SW 1271 (cell line): ENCODE measurements around the gene TIGD4.

Experiments used
- DNase-seq, 2 experiments: peaks; one replicate each; lab custom pipeline; 2025; lab: John Stamatoyannopoulos, UW

Gene TIGD4

DNA sequence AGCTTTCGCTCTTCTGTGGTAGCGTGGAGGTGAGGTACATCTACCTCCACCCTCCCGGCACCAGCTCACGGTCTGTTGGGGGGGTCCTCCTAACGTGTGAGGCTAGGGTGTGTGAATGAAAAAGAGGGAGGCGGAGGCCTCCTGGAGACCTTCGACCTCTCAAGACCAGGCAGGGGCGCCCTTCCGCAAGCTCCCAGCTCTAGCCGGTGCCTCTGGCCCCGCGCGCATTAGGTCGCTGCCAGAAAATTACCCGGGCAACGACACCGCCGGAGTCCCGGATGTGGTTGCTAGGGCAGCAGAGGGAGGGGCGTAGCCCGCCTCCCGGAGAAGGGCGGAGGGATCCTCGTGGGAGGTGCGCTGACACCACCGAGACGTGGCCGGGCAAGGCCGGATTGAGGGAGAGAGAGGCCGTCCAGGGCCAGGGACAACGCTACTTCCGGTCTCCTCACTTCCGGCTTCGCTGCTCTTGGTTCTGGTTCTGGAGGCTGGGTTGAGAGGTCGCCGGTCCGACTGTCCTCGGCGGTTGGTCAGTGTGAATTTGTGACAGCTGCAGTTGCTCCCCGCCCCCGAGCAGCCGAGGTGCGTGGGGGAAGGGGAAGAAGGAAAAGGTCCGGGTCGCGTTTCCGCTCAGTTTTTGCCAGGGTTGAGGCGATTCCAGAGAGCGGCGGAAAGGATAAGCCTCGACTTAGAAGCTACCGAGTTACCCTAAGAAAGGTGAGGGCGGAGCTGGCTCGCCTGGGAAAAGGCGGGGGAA lies at the start of gene TIGD4, which contains the start of gene ARFIP1:
Gene TIGD4, minus strand, starts transcription at position 218 of the 754 bp plus-strand sequence. CDS start 8,726 bp downstream, outside the sequence.
Gene ARFIP1, plus strand, starts transcription at position 442 of the 754 bp plus-strand sequence. CDS start 49,680 bp downstream, outside the sequence.
- peak; percentile 75 to 89 for DNase-seq

DNA sequence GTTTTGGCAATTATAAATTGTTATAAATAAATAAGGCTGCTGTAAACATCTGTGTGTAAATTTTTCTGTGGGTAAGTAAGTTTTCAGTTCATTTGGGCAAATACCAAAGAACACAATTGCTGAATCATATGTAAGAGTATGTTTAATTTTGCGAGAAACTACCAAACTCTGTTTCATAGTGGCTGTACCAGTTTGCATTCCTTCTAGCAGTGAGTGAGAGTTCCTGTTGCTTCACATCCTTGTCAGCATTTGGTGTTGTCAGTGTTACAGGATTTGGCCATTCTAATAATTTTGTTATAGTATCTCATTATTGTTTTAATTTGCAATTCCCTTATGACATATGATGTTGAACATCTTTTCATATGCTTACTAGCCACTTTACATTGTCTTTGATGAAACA lies 48.6 kb upstream of the TIGD4 start:
- no peak for DNase-seq

DNA sequence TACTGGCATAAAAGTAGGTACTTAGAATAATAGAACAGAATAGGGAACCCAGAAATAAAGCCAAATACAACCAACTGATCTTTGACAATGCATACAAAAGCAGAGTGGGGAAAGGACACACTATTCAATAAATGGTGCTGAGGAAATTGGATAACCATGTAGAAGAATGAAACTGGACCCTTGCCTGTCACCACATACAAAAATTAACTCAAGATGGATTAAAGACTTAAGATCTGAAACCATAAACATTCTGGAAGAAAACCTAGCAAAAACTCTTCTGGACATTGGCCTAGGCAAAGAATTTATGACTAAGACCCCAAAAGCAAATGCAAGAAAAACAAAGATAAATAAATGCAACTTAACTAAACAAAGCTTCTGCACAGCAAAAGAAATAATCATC lies 45.8 kb upstream of the TIGD4 start:
- no peak for DNase-seq

DNA sequence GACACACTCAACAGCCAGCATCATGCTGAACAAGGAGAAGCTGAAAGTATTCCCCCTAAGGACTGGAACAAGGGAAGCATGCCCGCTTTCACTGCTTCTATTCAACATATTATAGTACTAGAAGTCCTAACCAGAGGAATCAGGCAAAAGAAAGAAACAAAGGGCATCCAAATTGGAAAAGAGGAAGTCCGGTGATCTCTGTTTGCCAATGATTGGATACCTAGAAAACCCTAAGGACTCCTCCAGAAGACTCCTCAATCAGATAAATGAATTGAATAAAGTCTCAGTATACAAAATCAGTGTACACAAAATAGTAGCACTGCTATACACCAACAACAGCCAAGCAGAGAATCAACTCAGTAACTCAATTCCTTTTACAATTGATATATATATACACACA lies 45.0 kb upstream of the TIGD4 start:
- no peak for DNase-seq

DNA sequence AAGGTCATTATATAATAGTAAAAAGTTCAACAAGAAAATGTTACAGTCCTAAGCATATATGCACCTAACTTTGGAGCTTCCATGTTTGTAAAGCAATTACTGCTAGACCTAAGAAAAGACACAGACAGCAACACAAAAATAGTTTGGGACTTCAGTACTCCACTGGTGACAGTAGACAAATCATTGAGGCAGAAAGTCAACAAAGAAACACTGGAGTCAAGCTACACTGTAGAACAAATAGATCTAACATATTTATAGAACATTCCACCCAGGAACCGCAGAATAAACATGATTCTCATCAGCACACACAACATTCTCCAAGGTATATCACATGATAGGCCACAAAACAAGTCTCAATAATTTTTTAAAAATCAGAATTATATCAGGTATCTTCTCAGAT lies 42.8 kb upstream of the TIGD4 start:
- DNase-seq = no peak

DNA sequence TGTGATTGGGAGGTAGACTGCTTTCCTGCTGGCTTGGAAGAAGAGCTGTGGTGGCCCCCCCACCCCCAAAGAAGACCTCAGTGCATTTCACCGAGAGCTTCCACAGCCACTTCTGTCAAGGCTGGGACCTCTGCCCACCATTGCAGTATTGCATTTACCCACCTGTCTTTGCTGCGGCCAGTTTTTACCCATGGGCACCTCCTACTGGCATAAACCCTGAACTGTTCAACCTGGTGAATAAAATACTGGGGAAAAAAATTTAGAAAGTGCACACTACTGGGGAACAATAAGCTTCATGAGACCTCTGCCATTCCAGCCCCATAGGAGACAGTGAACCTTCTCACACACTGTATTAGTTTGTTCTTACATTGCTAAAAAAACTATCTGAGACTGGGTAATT lies 40.5 kb upstream of the TIGD4 start:
- no peak for DNase-seq

DNA sequence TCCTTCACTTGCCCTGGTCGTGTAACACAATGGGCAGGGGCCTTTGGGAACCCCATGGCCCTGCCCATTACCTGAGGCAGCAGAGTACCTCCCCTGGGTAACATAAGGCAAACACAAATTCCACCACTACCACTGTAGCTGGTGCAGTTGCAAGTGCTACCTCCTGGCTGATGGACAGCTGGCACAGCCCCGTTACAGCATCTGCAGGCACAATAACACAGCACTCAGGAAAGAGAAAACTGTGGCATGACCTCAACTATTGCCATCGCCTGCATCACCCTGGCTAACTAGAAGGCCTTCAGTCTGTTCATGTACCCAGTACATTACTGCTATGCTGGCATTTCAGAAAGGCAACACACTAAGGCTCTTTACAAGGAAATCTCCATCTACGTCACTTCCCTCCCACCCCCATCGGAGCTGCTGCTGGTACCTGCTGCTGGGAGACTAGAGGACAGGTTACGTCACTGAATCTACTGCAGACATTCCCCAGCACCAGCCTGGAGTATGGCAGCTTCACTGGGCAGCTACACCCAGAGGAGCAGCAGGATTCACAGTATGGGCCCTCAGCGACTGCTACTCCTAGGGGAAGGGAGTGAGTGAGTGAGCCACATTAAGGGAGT lies 39.6 kb upstream of the TIGD4 start:
- no peak for DNase-seq

DNA sequence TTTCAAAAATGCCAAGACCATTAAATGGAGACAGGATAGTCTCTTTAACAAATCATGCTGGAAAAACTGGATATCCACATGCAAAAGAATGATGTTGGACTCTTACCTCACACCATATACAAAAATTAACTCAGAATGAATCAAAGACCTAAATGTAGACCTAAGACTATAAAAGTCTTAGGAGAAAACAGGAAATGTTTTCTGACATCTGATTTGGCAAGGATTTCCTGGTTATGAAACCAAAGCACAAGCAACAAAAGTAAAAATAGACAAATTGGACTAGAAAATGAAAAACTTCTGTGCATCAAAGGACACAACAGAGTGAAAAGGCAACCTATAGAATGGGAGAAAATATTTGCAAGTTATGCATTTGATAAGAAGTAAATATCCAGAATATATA lies 37.8 kb upstream of the TIGD4 start:
- no peak for DNase-seq

DNA sequence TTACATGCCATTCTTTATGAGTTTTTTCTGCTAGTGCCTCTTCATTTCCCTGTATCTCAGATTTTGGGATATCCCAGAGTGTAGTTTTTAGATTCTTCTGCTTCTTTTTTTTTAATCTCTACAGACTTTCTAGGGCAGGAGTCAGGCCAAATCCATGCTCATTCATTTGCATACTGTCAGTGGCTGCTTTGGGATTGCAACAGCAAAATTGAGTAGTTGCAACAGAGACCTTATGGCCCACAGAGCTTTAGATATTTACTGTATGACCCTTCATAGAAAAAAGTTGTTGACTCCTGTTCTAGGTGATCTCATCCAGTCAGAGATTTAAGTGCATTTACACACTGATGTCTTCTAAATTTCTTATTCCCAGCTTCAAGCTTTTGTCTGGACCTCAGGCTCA lies 35.5 kb upstream of the TIGD4 start:
- no peak for DNase-seq

DNA sequence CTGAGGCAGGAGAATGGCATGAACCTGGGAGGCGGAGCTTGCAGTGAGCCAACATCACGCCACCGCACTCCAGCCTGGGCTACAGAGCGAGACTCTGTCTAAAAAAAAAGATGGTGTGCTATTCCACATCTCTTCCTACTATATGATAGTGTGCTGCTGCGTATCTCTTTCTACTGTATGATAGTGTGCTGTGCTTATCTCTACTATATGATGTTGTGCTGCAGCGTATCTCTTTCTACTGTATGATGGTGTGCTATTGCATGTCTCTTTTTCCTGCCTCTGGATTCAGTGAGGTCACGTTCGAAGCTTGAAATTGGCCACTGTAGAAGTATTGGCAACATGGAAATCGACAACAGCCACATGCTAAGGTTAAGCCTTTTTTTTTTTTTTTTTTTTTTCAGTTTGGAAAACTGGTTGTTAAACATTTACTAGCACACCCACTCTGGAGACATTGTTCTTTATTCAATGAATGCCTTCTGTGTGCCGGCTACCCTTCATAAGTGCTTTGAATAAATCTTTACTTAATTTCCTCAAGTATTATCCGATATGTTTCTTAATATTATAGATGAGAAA lies 31.3 kb upstream of the TIGD4 start:
- DNase-seq = no peak

DNA sequence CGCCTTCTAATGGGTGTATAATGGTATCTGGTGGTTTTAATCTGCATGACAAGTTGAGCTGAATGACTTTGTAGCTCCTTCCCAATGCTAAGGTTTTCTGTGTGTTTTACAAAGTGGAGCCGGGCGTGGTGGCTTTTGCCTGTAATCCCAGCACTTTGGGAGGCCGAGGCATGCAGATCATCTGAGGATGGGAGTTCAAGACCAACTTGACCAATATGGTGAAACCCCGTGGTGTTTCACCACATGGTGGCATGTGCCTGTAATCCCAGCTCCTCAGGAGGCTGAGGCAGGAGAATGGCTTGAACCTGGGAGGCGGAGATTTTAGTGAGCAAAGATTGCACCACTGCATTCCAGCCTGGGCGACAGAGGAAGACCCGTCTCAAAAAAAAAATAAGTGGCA lies 29.1 kb upstream of the TIGD4 start:
- DNase-seq = no peak

DNA sequence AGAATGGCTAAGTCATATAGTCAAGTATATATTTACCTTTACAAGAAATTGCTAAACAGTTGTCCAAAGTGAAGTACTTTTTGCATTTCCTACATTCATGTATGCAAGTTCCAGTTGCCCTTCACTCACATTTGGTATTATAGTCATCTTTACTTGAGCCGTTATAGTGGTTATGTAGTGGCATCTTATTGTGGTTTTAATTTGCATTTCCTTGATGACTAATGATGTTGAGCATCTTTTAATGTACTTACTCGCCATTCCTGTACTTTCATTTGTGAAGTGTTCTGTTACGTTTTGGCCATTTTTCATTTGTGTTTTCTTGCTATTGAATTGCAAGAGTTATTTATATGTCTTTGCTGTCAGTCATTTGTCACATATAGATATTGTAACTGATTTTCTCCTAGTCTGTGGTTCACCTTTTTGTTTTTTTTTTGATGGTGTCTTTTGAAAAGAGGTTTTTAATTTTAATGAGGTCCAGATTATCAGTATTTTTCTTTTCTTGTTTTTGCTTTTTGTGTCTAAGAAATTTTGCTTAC lies 27.8 kb upstream of the TIGD4 start:
- peak in 1 of 2 experiments; percentile 11 for DNase-seq

DNA sequence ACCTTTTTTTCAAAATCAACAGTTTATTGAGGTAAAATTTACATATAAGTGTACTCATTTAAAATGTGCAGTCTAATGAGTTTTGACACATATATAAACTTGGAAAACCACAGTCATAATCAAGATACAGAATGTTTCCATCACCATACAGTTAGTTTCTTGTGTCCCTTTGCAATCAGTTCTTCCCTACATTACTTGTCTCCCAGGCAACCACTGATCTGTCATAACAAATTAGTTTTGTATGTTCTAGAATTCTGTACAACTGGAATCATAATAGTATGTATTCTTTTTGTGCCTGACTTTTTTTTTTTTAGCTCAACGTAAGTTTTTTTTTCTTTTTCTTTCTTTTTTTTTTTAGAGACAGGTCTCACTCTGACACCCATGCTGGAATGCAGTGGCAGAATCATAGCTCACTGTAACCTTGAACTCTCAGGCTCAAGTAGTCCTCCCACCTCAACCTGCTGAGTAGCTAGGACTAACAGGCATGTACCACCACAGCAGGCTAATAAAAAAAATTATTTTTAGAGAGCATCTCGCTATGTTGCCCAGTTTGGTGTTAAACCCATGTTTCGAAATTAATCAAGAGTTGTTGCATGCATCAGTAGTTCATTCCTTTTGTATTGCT lies 27.1 kb upstream of the TIGD4 start:
- no peak for DNase-seq

DNA sequence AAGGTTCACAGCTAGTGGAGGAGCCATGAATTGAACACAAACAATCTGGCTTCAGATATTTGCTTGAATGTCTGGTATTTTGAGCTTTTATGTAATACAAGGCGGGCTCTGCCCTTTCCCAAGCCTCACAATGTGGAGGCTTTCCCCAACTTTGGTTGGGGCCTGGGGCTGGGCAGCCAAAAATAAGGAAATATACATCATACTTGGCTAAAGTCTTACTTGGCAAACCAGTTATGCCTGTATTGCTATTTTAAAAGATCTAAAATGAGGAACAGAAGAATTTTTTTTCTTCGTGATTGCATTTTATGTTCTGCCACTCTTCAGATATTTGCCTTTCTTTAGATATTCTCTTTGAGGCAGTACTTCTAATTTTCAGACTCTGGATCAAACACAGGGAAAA lies 26.3 kb upstream of the TIGD4 start:
- no peak for DNase-seq

DNA sequence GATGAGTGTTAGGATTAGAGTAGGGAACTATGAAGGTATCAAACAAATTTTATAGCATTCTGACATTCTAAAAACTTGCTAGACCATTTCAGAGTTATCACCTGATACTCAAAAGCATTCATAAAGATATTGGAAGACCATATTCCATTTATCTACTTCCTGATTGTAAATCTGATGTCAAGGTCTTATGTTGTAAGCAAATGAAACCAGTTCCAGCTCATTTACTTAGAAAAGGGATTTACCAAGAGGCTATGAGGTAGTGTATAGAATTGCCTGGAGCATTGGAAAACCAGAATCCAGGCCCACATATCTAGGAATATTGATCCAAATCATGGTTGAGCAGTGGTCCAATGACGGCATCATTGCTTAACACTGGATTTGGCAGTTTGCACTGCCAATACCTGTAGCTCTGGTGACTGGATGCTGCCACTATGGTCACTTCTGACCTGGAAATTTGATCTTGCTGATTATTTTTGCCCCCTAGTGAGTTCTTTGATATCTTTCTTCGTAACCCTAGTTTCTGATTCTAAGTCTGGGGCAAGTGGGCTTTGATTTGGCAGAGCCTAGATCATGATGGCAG lies 25.6 kb upstream of the TIGD4 start:
- no peak for DNase-seq

DNA sequence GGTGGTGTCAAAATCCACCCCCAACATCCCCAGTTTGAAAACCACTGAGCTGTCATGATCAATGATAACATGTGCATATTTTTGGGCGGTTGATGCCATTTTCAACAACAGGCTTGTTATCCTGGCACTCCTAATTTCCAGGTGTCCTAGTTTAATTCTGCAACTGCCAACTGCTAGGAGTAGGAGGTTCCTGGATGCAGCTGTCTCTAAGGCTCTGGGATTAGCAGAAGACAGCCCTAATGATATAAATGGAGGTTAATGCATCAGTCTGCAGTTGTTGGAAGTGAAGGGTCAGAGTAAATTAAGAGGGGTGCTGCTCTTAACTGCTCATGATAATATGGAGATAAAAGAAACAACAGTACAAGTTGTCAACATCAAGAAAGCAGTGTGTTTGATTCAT lies 24.0 kb upstream of the TIGD4 start:
- no peak for DNase-seq

DNA sequence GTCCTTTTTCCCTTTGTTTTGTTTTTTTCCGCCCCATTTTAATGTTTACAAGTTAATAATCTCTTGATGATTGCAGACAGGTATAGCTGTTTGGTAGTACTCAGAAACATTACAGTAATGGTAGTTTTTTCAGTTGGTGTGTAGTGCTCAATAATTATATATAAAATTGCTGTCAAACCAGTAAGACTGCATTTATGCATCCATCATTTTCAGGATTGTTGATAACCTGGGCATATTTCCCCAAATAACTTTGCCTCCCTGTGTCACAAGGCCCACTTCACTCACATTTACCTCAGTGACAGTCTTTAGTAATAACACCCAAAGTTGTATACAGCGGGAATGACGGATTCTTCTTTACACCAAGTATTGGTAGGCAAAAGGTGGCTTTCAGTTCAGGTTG lies 16.4 kb upstream of the TIGD4 start:
- no peak for DNase-seq

DNA sequence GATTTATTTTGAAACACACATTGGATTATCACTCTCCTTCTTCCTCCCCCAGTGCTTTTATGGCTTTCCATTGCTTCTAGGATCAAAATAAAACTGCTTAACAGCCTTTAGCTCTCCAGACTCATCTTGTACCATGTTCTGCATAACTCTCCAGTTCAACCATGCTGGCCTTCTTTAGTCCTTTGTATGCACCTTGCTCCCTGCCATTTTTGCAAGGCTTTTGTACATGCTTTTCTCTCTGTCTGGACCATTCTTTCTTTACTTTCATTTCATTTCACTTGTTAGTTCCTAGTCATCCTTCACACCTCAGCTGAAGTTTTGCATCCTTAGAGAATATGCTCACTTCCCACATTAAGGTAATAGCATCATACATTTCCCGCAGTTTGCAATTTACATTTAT lies 7.1 kb upstream of the TIGD4 start:
- DNase-seq = no peak

DNA sequence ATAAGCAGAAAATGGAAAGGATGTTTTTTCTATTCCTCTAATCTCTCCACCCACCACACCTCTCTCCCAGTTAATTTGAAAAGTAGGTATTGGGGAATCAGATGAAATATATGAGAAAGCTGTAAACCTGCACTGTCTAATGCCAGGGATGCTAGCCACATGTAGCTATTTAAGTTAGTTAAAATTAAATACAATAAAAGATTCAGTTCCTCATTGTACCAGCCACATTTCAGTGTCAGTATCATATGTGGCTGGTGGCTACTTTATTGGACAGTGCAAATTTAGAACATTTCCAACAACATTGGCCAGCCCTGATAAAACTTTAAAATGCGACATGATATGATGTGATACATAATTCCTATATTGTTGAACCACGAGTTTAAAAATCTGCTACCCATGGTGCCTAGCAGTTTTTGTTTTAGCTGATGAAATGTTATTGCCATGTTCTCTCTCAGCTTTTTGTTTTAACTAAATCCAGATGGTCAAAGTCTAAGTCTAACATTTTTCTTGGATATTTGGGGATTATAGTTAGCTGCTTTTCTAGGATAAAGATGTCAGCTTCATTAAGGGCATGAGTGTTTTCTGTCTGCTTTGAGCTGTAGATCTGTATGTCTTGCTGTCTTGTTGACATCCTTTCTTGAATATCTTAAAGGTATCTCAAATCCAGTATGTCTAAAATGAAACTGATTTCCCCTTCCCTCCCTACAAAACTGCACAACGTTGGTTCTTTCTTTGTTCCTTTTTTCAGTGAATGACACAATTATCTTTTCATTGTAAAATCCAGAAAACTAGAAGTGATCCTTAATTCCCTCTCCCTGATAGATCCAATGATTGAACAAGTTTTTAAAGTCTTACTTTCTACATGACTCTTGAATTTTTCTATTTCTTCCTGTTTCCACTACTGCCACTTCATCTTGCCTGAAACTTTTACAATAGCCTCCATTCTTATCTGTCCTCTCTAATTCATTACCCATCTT lies 6.4 kb upstream of the TIGD4 start:
- no peak for DNase-seq

DNA sequence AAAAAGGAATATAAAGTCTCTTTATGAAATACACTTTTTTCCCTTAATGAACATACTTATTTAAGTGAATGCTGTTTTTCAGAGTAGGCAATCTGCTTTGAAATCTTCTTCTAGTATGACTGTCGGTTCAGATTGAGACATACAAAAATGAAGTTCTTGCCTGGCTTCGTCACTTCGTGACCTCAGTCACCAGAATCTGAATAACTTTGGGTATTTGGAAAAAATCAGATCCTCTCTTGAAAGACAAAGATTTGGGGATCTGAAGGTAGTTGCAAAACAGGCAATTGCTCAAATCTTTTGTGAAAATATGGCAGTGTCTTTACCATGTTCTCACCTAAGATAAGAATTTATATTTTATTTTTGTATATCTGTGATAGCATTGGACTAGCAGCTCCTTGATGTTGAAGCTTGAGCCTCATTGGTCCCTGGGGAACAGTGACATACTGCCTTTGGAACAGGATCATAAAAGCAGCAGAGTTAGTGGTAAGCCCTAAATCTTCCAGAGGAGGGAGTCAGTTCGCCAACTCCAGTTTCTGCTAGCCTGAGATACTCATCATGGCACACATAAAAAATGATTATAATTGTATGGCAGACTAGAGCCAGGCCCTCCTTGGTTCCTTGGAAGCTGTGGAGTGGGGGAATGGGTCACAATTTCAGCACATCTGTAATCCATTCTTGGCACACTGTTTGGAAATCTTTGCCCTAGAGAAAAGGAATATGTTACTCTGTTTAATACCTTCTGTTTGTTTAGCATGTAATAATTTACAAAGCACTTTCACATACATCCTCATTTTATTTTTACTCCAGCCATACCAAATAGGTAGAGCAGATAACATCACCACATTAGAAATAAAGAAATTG lies 5.2 kb upstream of the TIGD4 start:
- peak in 1 of 2 experiments; percentile 19 for DNase-seq
